GM19397 (cell line): ENCODE results near the gene IFRD2.
"Not testable (repeated sequence)": the region's sequence is repeated elsewhere in the genome, so short reads cannot be mapped to it uniquely, and the experiment has no call there.

ENCODE experiments used
- ATAC-seq: cut with Tn5 transposase; IDR thresholded peaks from one replicate; pipeline ENCODE4 v1.9.1; 2021; ENCODE audit warnings: mild to moderate bottlenecking, moderate library complexity; ENCODE audit not compliant: unreplicated experiment

The IFRD2 gene

DNA sequence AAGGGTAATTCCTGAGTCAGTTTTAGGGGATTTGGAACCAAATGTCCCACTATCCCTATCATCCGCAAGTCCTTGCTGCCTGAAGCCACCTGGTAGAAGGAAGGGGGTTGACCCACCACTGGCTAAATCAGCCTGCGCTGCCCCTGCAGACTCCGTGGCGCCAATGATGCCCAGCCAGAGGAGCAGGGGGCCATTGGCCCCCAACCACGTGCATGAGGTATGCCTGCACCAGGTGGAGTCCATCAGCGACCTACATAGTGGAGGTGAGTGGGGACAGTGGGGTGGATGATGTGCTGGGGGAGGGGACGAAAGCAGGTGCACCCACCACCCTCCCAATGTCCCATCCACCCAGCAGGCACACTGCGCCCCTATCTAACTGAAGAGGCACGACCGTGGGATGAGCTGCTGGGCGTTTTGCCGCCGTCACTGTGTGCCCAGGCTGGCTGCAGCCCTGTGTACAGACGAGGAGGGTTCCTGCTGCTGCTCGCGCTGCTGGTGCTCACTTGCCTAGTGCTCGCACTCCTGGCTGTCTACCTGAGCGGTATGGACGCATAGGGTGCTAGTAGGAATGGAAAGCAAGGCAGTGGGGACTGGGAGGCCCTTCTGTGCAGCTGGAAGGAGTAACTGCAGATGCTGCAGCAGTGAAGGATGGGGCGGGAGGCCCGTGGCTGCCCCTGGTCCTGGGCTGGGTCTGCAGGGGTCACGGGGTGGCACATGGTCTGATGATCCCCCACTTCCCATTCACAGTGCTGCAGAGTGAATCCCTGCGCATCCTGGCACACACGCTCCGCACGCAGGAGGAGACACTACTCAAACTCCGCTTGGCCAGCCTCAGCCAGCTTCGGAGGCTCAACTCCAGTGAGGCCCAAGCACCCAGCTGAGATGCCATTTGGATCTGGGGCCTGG is 5.7 kb downstream of the IFRD2 start:
- ATAC-seq = no peak

GRCh38 chr3:50284121-50284520 is 8.1 kb downstream of the IFRD2 start:
- ATAC-seq = not testable (repeated sequence)

- no peak for ATAC-seq
These were observed 12.8 kb downstream of the IFRD2 start for GRCh38 chr3:50279255-50280016.

DNA sequence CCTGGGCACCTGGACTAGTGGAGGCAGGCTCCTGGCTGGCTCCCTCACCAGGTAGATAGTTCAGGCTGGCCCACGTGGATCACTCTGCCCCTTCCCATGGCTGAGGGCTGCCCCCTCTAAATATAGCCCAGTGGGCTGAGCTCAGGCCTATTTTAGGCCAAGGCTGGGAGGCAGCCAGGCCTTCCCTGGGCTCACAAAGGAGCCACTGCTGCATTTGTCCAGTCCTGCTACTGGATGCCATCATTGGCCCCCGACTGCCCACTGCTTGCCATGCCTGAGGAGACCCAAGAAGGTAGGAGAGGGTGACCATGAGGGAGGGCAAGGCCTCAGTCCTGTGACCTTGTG is 13.4 kb downstream of the IFRD2 start, which contains the start of gene LSMEM2:
TSS of gene LSMEM2 (plus strand) at position 208 of the 345 bp plus-strand sequence. CDS start at position 235, 27 bp downstream.
- ATAC-seq = no peak

- ATAC-seq = no peak
These were observed 13.9 kb downstream of the IFRD2 start for GRCh38 chr3:50278123-50278879.

GRCh38 chr3:50276762-50277101 is 15.5 kb downstream of the IFRD2 start:
- no peak for ATAC-seq

GRCh38 chr3:50275996-50276761 is 16.1 kb downstream of the IFRD2 start:
- no peak for ATAC-seq

- ATAC-seq = no peak
These were observed 16.9 kb downstream of the IFRD2 start for GRCh38 chr3:50275141-50275995.

GRCh38 chr3:50274371-50275104 is 17.7 kb downstream of the IFRD2 start:
- no peak for ATAC-seq

DNA sequence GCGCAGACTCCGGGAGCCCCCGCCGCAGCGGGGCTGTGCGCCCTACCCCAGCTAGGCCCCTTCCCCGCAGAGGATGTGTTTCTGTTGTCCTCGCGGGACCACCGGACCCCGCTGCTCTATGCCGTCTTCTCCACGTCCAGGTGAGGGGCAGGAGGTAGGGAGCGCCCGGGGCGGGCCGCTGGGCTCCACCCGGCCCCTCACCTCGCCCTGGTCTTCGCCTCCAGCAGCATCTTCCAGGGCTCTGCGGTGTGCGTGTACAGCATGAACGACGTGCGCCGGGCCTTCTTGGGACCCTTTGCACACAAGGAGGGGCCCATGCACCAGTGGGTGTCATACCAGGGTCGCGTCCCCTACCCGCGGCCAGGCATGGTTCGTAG is 18.6 kb downstream of the IFRD2 start:
- ATAC-seq = no peak

DNA sequence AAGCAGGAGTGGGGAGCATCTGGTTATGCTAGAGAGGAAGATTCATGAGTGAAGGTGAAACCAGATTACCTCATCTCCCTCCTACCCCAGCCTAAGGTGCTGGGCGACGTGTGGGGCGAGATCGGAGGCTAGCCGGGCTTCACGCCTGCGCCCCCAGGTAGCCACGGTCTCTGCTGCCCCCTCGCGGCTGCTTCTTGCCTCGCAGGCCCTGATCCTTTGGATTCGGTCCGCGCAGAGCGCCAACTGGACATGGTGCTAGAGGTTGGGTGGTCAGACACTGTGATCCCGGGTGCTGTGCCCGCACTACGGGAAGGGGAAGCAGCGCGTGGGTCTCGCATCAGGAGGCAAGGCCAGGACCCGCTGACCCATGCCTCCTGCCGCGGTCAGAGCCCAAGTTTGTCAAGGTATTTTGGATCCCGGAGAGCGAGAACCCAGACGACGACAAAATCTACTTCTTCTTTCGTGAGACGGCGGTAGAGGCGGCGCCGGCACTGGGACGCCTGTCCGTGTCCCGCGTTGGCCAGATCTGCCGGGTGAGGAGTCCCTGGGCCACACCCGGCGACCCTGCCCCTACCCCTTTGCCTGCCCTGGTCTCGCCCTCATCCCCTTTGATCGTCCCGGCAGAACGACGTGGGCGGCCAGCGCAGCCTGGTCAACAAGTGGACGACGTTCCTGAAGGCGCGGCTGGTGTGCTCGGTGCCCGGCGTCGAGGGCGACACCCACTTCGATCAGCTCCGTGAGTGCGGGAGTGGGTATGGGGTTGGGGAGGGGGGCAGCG is 19.1 kb downstream of the IFRD2 start:
- ATAC-seq = peak; percentile 59

DNA sequence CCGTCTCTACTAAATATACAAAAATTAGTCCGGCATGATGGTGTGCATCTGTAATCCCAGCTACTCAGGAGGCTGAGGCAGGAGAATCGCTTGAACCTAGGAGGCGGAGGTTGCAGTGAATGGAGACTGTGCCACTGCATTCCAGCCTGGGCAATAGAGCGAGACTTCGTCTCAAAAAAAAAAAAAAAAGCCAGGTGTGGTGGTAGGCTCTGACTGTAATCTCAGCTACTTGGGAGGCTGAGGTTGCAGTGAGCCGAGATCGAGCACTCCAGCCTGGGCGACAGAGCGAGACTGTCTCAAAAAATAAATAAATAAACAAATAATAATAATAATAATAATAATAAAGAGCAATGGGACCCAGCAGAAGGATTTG is 19.7 kb downstream of the IFRD2 start:
- not testable (repeated sequence) for ATAC-seq

- no peak for ATAC-seq
These were observed 20.8 kb downstream of the IFRD2 start for GRCh38 chr3:50271314-50271936.

GRCh38 chr3:50270422-50271224 is 21.6 kb downstream of the IFRD2 start:
- no peak for ATAC-seq

- ATAC-seq = no peak
These were observed 22.2 kb downstream of the IFRD2 start for GRCh38 chr3:50269977-50270413.

DNA sequence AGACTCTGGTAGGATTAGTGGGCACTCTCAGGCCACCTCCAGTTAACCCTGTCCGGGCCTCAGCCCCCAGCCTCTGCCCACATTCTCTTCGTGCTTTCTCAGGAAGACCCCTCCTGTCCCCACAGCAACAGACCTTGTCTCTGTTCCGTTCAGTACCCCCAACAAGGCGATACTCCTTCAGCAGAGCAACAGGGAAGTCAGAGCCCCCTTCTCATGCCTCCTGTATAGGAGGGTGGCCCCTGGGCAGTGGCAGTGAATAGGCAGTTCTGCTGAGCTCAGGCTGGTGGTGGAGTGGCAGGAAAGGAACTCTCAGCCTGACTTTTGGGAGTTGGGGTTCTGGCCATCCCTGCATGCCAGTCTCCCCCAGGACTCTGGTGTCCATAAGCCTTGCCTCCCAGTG is 22.8 kb downstream of the IFRD2 start:
- no peak for ATAC-seq
